Activated CD4-positive, alpha-beta T cell treated with anti-CD3 and anti-CD28 coated beads for 48 hours (primary cell): ENCODE data around the gene LIPE.

Experiments
- DNase-seq: peaks from one replicate; pipeline ENCODE4 v3.0.0-alpha.2; 2020

The LIPE gene

GRCh38 chr19:42442833-42443232, 15.6 kb upstream of the LIPE start, which contains the start of gene CXCL17:
Gene CXCL17, minus strand, starts transcription at chr19:42442946. Its CDS starts 114 bp downstream, at chr19:42442832.
- no peak for DNase-seq

DNA sequence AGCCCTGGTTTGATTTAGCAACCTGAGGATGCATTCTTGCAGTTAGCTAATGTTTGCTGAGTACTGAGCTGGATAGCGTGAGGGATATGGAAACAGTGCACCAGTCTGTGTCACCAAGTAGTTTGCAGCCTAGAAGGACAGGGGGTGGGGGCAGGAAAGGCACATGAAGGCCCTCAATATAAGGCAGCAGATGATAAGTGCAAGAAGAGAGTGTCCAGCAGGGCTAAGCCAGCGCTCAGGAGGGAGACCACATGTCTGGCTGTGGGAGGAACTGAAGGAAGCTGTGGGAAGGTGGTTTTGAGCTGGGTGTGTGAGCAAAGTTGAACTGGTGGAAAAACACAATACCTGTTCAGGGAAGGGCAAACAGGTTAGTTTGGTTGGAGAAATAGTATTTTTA, 13.9 kb upstream of the LIPE start:
- no peak for DNase-seq

GRCh38 chr19:42440357-42441048, 13.3 kb upstream of the LIPE start:
- peak; percentile 91 for DNase-seq

DNA sequence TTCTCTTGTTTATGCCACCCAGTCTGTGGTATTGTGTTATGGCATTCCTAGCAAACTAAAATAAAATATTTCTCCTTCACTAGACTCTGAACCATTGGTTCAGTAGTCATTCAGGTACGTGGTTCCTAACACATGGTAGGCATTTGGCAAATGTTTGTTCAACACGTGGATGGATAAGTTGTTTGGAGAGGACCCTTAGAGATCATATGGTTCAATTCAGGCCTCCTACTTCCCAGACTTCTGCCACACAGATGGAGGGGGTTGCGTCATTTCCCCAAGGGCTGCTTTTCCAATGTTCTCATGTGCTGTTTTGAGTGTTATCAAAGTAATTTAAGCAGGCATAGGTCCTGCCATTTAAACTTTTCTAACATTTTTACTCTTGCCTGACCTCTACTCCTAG, 8.8 kb upstream of the LIPE start:
- no peak for DNase-seq

GRCh38 chr19:42435316-42435715, 8.1 kb upstream of the LIPE start:
- DNase-seq = no peak

- peak; percentile 78 for DNase-seq
Measured at GRCh38 chr19:42433503-42434260, 6.5 kb upstream of the LIPE start.

DNA sequence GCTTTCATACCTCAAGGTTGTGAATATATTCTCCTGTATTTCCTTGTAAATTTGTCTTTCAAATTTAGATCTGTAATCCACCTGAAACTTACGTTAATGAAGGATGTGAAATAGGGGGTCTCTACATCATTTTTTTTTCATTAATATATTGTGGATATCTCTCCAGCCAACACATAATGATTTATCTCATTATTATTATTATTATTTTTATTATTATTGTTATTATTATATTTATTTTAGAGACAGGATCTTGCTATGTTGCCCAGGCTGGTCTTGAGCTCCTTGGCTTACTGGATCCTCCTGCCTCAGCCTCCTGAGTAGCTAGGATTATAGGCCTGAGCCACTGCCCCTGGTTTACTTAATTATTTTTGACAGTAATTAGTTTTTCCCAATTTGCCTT, 4.3 kb upstream of the LIPE start:
- no peak for DNase-seq

- DNase-seq = no peak
Measured at GRCh38 chr19:42428676-42429075, 1.5 kb upstream of the LIPE start.

GRCh38 chr19:42426643-42427042, 545 bp downstream of the LIPE start:
- no peak for DNase-seq

DNA sequence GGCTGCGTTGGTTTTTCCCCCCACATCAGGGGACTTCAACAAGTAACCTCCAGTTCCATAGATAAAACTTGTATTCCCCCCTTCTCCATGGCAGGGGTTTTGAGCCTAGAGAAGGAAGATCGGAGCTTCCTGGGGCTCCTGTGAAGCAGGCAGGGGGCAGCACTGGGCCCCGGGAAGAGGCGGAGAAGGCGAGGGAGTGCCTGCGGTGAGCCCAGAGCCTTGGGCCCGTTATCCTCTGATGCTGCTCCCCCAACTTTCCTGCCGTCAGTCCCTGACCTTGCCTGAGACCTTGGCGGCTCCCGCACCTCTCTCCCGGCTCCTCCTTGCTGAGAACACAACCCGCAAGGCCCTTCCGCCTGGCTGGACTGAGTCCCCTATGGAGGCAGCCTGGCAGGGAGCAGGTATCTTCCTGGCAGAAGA, 2.5 kb downstream of the LIPE start:
- no peak for DNase-seq

DNA sequence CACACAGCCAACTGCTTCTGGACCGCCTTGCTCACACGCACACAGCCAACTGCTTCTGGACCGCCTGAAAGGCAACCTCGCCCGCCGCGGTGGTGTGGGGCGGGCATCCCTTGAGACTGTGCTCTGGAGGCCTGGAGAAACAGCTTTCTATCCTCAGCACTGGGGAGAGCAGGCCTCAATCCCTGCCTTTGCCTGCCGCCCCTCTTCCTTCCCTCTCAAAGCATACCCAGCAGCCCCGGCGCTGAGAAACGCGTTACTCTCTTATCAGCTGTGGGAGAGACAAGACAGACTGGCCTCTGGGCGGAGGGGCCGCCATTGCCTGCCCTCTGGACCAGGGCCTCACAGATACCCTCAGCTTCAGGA, 2.9 kb downstream of the LIPE start:
- no peak for DNase-seq

DNA sequence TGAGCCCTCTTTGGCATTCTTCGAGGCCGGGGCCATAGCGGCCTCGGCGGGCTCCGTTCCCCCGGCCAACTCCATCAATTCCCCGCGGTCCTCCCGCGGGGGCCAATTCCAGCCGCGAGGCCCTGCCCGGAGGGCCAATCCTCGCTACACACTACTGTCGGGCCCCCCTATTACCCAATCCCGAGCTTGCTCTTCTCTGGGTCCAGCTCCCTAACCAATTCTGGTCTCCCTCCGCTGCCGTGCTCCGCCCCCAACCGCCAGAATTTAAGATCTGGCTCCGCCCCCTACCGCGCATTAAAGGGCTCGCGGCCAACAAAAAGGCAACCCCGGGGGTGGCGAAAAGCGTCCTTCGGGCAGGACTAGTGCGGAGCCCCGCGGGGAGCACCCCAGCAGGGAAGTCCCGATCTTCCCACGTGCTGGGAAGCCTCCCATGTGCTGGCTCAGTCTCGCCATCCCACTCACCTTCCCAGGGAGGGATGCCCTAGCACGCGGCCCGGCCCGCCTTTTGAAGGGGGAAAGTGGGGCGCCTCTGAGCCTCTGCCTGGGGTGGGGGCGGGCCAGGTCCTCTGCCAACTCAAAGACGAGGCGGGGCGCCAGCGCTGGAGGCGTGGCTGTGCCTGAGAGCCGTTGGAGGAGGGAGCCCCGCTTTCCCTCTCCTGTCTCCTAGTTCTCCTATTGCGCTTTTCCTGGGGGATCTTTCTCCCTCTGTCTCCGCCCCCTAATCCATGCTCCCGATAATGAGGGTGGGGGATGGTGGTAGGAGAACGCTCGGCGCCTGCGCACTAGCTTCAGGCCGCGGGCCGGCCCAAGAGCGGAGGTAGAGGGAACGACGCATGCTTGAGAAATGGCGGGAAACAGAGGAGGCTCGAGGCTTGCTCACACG, 3.5 kb downstream of the LIPE start:
- DNase-seq = peak; percentile 96

GRCh38 chr19:42422901-42423461, 4.2 kb downstream of the LIPE start:
- DNase-seq = peak; percentile 59

- DNase-seq = no peak
Measured at GRCh38 chr19:42422092-42422900, 4.9 kb downstream of the LIPE start.

DNA sequence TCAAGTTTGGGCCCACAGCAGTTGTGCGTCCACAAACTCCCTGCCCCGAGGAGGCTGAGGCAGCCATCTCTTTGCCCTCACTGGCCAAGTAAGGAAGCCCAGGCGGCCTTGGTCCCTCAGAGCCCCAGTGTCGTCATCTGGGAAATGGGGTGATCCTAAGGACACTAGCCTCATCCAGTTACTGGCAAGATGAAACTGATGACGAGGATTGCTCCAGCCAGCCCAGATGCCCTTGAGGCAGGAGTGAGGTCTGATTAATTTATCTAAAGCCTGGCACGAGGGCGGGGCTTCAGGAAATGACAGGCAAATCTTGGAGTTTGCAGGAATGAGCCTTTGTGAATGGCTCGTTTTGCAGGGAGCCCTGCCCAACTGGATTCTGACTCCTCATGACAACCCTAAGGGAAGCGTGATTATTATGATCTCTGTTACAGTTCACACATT, 5.6 kb downstream of the LIPE start:
- no peak for DNase-seq

DNA sequence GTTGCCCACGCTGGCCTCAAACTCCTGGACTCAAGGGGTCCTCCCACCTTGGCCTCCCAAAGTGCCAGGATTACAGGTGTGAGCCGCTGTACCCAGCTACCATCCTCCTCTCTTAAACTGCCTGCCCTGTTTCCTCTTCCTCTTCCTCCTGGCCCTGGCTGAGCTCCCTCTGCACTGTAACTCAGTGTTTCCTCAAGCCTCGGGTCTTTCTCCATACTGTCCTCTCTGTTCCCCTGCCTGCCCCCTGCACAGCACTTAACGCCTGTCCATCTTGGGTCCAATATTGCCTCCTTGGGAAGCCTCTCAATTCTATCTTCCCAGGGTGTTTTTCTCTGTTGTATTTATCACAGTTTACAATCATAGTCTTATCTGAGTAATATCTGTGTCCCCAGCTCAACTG, 6.1 kb downstream of the LIPE start:
- DNase-seq = no peak

GRCh38 chr19:42420055-42420544, 7.1 kb downstream of the LIPE start:
- DNase-seq = peak; percentile 88

- DNase-seq = no peak
Measured at GRCh38 chr19:42419309-42419708, 7.9 kb downstream of the LIPE start.

DNA sequence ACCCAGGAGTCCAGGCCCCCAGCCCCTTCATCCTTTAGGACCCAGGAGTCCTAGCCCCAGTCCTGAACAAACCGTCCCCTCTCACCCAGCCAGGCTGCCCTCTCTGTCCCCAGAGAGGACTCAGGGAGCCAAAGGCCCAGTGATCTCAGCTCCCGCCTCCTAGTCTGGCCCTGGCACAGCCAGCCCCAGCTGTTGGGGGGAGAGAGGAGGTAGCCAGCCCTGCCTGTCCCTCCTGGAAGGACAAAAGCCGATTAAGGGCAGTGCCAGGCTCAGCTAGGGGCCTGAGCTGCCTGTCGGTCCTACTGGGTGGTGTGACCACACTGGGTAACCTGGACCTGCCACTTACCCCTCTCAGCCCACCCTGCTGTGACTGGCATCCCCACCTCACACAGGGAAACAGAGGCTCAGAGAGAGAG, 14.5 kb downstream of the LIPE start:
- no peak for DNase-seq

GRCh38 chr19:42412227-42412626, 15.0 kb downstream of the LIPE start:
- DNase-seq = no peak

- DNase-seq = no peak
Measured at GRCh38 chr19:42411581-42412178, 15.5 kb downstream of the LIPE start.

DNA sequence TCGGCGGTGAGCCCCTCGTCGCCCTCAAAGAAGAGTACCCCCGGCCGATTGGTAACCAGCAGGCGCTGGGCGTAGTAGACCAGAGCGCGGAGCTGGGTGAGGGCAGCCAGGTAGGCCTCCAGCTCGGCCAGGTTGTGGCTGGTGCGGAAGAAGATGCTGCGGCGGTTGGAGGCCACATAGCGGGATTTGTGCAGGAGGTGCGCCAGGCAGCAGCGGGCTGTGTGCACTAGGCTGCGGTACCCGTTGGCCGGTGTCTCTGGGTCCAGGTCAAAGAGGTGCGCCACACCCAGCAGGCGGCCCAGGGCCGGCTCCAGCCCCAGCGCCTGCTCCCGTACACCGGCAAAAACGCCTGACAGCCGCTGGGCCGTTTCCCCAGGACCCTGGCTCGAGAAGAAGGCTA, 16.8 kb downstream of the LIPE start:
- no peak for DNase-seq
